ENCODE data around the gene CDKN1B. TPM values are rescaled to one million over a fixed set of nuclear protein-coding genes. Genes with fewer than 3 reads are reported as not detected.

CDKN1B gene
- total and polyA plus RNA-seq, 2 of the 4 experiments (the other 2 are of a cell fraction): 13.9 to 17.4 TPM

- Histone ChIP-seq H2BK20ac (ENCODE audit: low read depth, low read length) (peak overlapping the region; percentile 81; the same call in 1 of the 2 replicates), H2AK9ac (replicated peaks; ENCODE audit: low read depth, low read length, poor library complexity) (no peak overlapping the region), H2BK120ac (ENCODE audit: low read depth, low read length) (peak overlapping the region; percentile 89; the same call in 1 of the 2 replicates), H2BK5ac (ENCODE audit: low read depth, low read length, poor library complexity, severe bottlenecking) (peak overlapping the region; percentile 6), H3K79me1 (ENCODE audit: low read depth in 1 of 2, low read length in 2 of 2) (peaks cover 6 to 29% of the 10 kb centered on the region in 2 experiments), H3K23ac (ENCODE audit: low read depth, low read length) (peak overlapping the region; percentile 99), H3K4ac (ENCODE audit: low read depth, low read length) (peak overlapping the region; percentile 97; the same call in 1 of the 2 replicates), H3K9me3 (ENCODE audit: control insufficient read depth, insufficient read depth, low read length) (no peaks in the 10 kb centered on the region), H3K4me1 (ENCODE audit: control insufficient read depth, insufficient read depth, low read length) (peaks cover 20% of the 10 kb centered on the region), H3K9ac (ENCODE audit: low read depth, low read length) (0 out of 2 replicates have a peak overlapping the region, but pooled peaks have one; percentile 83), H3K36me3 (ENCODE audit: control insufficient read depth, insufficient read depth, low read length) (peaks cover 12% of the 10 kb centered on the region), H2AFZ (replicated peaks; ENCODE audit: low read length, poor library complexity) (no peak overlapping the region), H3K27me3 (ENCODE audit: control insufficient read depth, insufficient read depth, low read length) (no peaks in the 10 kb centered on the region), H3K14ac (replicated peaks; ENCODE audit: low read depth, low read length) (no peak overlapping the region), H4K20me1 (ENCODE audit: insufficient read depth, low read length) (peaks cover 19% of the 10 kb centered on the region; the same call in 1 of the 2 replicates), H3K4me2 (ENCODE audit: low read depth, low read length) (no peak overlapping the region), H2BK15ac (ENCODE audit: low read depth, low read length) (peak overlapping the region; percentile 87; the same call in 2 of the 3 replicates), H4K8ac (ENCODE audit: low read depth in 2 of 2, low read length in 2 of 2) (peak overlapping the region; percentile 83; a peak in 2 of 4 replicates), H3K18ac (ENCODE audit: low read depth, low read length) (no peak overlapping the region), H4K5ac (ENCODE audit: low read depth, low read length) (no peak overlapping the region), H3K4me3 (ENCODE audit: insufficient read depth, low read depth, low read length) (no peak overlapping the region), H2AK5ac (ENCODE audit: low read depth, low read length) (peak overlapping the region; percentile 62; the same call in 1 of the 2 replicates), H3K27ac (ENCODE audit: insufficient read depth, low read length) (peak overlapping the region; percentile 92; the same call in 1 of the 2 replicates), H3K56ac (ENCODE audit: extremely low read depth, insufficient read depth, low read length) (no peak overlapping the region), H4K91ac (ENCODE audit: insufficient read depth, low read depth, low read length) (no peak overlapping the region), H3K9me1 (ENCODE audit: insufficient read depth, low read length) (peaks cover 5% of the 10 kb centered on the region; the same call in 1 of the 2 replicates)
- BruUV-seq (replicated peaks): no TSS peak
- dilution Hi-C loops (cut with HindIII; ENCODE audit: low sequenced_read_pairs, unreplicated experiment): no loop called here
- ChIA-PET POLR2A (ENCODE audit: unreplicated experiment) (interaction anchor here (1.6 kb wide), 1 partner anchor 11 kb away, joined by 11 read pairs; no protein-coding TSS in a partner anchor), CTCF (interaction anchor here (1.1 to 2.0 kb wide), 2 partner anchors 22 to 53 kb away, joined by 3 to 15 read pairs; no protein-coding TSS in a partner anchor)
- in situ Hi-C loops (cut with MboI; ENCODE audit: low sequenced_read_pairs): loop anchor here (25.0 kb wide), 1 partner anchor 1003 kb away; no protein-coding TSS in a partner anchor
- DNase-seq: no peak
- ATAC-seq (ENCODE audit: low read depth): no peak
- intact Hi-C loops (cut with micrococcal nuclease): loop anchor here (5.0 kb wide), 1 partner anchor 182 kb away; no protein-coding TSS in a partner anchor
- TF ChIP-seq ELK1 (IDR thresholded peaks at IDR 0.05; ENCODE audit: borderline replicate concordance, low read depth, low read length) (no peak), CHD1 (IDR thresholded peaks at IDR 0.05; ENCODE audit: low read depth, low read length) (no peak), RCOR1 (IDR thresholded peaks at IDR 0.05; ENCODE audit: insufficient replicate concordance, low read length) (no peak), FOS (IDR thresholded peaks at IDR 0.05; ENCODE audit: low read depth, low read length) (no peak), MAZ (IDR thresholded peaks at IDR 0.05; ENCODE audit: borderline replicate concordance, low read depth, low read length) (no peak), NFE2L2 (IDR thresholded peaks at IDR 0.05; ENCODE audit: low read depth, low read length) (no peak), USF2 (IDR thresholded peaks at IDR 0.05; ENCODE audit: low read depth, low read length) (no peak), RAD21 (IDR thresholded peaks at IDR 0.05; ENCODE audit: low read length) (no peak), BHLHE40 (IDR thresholded peaks at IDR 0.05; ENCODE audit: low read depth, low read length) (no peak), CEBPB (IDR thresholded peaks at IDR 0.05; ENCODE audit: low read depth, low read length) (no peak), POLR2A (IDR thresholded peaks at IDR 0.05; ENCODE audit: low read depth, low read length) (no peak)
Measured at GRCh38 chr12:12715128-12715458, 2.1 kb upstream of the CDKN1B start.
